GM19099 (cell line): ENCODE measurements around the gene CXorf65.

Experiments
- POLR2A ChIP-seq: IDR thresholded peaks from 3 replicates; pipeline ENCODE4 v1.6.1; 2011; ENCODE audit warnings: low read depth; ENCODE audit not compliant: insufficient read length; ENCODE audit errors: extremely low read depth

The CXorf65 gene

GRCh38 chrX:71106427-71106826, at the start of gene CXorf65:
TSS of gene CXorf65 (minus strand) at chrX:71106740. CDS start at chrX:71106556, 184 bp downstream.
- no peak for TF ChIP-seq POLR2A

DNA sequence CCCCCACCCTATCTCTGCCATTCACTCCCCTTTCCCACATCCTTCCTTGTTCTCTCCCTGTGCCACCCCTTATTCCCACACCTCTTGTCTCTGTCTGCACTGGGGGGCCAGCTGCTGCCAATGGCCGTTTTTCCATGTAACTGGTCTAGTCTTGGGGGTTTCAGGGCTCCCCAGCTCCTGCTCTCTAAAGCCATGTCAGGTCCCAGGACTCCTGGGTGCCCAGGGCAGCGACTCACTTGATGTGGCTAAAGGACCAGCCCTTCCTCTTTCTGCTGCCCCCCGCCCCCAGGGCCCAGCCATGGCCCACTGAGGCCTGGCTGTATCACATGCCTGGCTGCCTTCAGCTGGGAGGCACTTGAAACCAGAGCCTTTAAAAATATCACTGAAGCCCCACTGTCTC, 48.1 kb upstream of the CXorf65 start:
- no peak for TF ChIP-seq POLR2A

DNA sequence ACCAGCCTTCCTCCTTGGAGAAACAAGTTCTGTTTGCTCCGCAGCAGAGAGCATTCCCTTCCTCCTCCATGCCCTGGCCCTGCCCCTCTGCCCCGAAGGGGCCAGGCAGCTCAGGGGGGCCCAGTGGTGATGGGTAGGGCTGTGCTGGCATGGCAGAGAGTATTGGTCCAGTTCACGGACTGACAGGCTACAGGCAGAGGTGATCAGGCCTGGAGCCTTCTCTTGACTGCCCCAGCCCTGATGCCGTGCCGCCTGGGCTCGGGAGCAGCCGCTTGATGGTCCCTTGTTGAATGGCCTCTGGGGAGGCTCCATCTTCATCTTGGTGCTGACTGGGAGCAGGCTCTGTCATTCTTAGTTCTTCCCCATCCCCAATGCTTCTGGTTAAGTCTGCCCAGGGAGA, 47.7 kb upstream of the CXorf65 start:
- TF ChIP-seq POLR2A = no peak

- no peak for TF ChIP-seq POLR2A
Measured at GRCh38 chrX:71151366-71151765, 44.8 kb upstream of the CXorf65 start.

DNA sequence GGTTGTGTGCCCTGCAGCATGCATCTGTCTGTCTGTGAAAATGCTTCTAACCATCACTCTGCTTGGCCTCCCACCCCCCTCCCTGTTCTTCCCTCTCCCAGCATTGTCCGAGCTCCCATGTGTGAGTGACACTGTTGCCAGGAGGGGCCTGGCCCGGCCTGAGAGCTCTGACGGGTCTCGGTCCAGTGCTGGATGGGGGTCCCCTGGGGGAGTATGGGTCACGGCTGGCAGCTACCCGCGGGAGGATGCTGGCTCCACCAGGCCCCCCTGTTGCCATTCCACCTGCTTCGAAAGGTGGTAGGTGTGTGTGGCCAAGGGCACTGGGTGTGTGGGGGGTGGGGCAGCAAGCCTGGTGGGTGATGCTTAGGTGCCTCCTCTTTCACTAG, 41.7 kb upstream of the CXorf65 start:
- no peak for TF ChIP-seq POLR2A

GRCh38 chrX:71147496-71148277, 41.1 kb upstream of the CXorf65 start:
- TF ChIP-seq POLR2A = no peak

DNA sequence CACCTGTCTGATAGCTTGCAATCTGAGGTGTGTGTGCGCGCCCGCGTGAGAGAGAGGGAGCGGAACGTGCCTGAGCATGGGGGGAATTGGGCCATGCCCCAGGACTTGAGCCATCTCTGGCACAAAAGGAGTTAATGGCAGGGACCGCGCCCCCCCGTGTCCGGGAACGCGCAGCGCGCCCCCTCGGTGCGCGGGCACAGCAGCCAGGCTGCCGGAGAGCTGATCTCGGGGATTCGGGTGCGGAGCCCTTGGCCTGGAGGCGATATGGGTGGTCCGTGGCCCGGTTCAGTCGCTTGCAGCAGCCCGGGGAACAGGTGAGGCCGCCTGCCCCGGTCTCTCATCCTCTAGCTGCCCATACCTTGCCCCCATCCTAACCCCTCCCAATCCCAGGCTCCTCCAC, 38.1 kb upstream of the CXorf65 start, which contains the start of gene NLGN3:
Gene NLGN3 (plus strand): TSS at position 191 of the 400 bp plus-strand sequence. CDS start 2,909 bp downstream, outside the sequence.
- TF ChIP-seq POLR2A = no peak

- no peak for TF ChIP-seq POLR2A
Measured at GRCh38 chrX:71143508-71143907, 37.0 kb upstream of the CXorf65 start.

- no peak for TF ChIP-seq POLR2A
Measured at GRCh38 chrX:71140440-71140839, 33.9 kb upstream of the CXorf65 start.

DNA sequence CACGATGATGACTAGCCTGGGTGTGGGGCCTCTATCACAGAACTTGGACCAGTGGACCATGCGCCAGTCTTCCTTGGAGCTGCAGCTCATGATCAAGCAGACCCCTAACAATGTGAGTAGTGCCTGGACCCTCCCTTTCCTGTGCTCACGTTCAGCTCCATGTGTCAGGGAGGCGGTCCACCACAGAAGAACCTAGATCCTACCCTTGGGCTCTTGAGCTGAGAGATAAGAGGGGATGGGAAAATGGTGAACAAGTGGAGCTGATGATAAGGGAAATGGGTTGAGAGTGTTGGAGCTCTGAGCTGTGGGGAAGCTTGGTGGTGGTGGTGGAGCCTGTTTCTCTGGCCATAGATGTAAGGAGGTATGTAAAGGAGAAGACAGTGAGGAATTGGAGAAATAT, 25.0 kb upstream of the CXorf65 start:
- no peak for TF ChIP-seq POLR2A

DNA sequence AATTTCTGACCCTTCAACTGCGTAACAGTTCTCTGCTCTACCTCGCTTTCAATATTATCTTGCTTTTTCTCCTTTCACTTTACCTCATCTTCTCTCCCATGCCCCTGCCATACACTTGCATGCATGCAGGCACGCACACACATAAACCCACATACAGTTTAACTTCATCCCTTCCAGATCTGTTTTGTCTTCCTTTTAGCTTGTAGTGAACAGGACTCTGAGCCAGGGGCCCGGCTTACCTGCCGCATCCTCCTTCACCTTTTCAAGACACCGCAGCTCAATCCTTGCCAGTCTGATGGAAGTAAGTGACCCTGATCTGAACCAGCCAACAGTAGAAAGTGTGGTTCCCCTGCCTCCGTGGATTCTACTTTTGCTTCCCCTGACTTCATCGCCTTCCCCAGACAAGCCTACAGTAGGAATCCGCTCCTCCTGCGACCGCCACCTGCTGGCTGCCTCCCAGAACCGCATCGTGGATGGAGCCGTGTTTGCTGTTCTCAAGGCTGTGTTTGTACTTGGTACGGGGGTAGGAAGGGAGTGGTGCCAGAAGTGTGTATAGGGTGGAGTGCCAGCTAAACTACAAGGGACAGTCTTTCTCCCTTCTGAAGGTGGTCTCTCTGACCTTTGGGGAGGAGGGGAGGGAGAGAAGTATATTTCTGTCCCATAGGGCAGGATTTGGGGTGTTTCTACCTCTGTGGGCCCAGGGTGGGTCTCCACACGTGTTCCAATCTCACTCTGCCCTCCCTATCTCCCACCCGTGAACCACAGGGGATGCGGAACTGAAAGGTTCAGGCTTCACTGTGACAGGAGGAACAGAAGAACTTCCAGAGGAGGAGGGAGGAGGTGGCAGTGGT, 22.6 kb upstream of the CXorf65 start:
- no peak for TF ChIP-seq POLR2A

GRCh38 chrX:71128166-71128833, 21.8 kb upstream of the CXorf65 start:
- TF ChIP-seq POLR2A = no peak

DNA sequence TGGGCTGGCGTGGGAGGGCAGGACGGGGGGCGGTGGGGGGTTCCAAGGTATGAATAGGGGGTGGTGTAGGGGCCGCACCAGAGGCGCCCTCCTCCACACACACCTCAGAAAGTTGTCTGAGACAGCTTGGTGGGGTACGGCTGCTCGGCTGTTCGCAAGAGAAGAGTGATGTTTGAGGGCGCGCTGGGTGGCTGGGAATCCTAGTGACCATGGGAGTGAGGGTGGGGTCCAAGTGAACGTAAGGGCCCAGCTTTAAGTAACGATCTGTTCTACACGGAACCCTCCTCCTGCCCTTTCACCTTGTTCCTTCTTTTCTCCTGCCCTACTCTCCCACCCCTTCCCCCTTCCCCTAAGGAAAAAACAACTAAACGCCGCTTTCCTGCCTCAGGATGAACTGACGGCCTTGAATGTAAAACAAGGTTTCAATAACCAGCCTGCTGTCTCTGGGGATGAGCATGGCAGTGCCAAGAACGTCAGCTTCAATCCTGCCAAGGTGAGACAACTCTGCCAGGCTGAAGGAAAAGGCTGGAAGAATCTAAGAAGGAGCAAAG, 12.5 kb upstream of the CXorf65 start:
- no peak for TF ChIP-seq POLR2A

DNA sequence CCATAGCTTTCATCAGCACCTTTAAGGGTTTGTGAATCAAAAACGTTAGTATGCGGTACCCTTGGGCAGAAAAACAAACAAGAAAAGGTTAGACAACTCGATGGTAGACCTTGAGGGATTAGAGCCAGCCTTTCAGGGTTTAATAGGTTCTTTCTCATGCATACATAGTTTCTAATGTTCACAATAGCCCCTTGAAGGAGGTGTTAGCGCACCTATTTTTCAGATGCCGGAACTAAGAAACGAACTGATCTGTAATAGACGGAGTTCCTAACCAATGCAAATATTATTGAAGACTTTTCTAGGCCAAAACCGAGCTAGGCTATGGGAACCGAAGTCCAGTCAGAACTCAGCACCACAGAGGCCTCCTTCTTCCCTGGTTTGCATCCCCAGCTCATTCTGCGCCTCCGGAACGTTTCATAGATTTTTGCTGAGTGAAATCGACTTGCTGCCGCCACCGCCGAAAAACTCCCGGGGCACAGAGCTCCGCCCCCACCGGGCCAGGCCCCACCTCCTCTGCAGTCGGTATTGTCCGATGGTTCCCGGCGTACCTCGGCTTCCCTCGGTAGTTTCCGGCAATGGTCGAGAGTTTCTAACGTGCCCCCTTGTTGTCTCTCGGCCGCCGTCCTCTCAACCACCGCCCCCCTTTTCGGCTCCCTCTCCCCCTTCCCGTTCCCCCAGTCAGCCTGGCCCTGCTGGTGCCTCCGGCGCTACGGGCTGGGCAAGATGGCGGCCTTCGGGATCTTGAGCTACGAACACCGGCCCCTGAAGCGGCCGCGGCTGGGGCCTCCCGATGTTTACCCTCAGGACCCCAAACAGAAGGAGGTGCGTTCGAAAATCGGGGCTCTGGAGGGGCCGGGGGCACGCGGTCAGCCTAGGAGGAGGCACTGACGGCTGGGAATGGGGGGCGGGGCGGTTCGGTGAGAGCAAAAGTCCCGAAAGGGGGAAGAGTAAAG, 11.8 kb upstream of the CXorf65 start, which contains the start of gene MED12:
Gene MED12 (plus strand): TSS at position 565 of the 953 bp plus-strand sequence. CDS start 159 bp downstream, at position 724.
- TF ChIP-seq POLR2A = peak; percentile 67

DNA sequence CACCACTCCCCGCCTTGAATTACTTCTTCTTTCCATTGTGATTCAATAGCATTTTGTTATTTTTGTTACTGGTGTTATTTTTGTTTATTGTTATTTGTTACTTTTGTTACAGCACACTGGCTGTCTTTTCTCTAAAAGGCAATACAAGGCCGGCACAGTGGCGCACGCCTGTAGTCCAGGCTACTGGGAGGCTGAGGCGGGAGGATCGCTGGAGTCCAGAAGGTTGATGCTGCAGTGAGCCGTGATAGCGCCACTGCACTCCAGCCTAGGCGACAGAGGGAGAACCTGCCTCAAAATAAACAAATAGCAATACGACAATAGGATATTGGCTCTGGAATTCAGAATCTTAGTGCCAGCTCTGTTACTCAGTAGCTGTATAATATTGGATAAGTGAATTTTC, 10.8 kb upstream of the CXorf65 start:
- no peak for TF ChIP-seq POLR2A
